Activated T-helper 1 cell treated with anti-CD3 and anti-CD28 coated beads, Interleukin-12 subunit alpha, Interleukin-12 subunit beta, Interleukin-2, Interleukin-4 antibody, amounts not matched to agents 30 ng/mL and 10 ng/mL and 1 ng/mL, durations not matched to agents 14 hours and 24 hours and 36 hours (primary cell): Measurements from ENCODE around the gene ENDOU. TPM values are rescaled to one million over a fixed set of nuclear protein-coding genes. Genes with fewer than 3 reads are reported as not detected.
A peak's percentile ranks its signal among the peaks of the same experiment; 100 is the strongest.

Source experiments
- DNase-seq: peaks from one replicate; pipeline ENCODE4 v3.0.0; 2021; ENCODE audit warnings: low spot score
- H3K27ac Mint-ChIP-seq: one replicate; pipeline ENCODE4 v1.8.0; 2021; ENCODE audit warnings: mild to moderate bottlenecking, mixed read lengths
- H3K27me3 Mint-ChIP-seq: one replicate; pipeline ENCODE4 v1.8.0; 2022; ENCODE audit warnings: mild to moderate bottlenecking, moderate library complexity, mixed read lengths; ENCODE audit not compliant: insufficient read depth
- H3K36me3 Mint-ChIP-seq: one replicate; pipeline ENCODE4 v1.8.0; 2021; ENCODE audit warnings: low read depth, mixed read lengths
- H3K4me1 Mint-ChIP-seq: one replicate; pipeline ENCODE4 v1.8.0; 2021; ENCODE audit warnings: low read depth, mixed read lengths
- H3K4me3 Mint-ChIP-seq: one replicate; pipeline ENCODE4 v1.8.0; 2021; ENCODE audit warnings: mild to moderate bottlenecking, moderate library complexity, mixed read lengths
- H3K9me3 Mint-ChIP-seq: one replicate; pipeline ENCODE4 v1.8.0; 2021; ENCODE audit warnings: mixed read lengths
- intact Hi-C: fragments of 100-400 bp; cut with micrococcal nuclease; formaldehyde crosslinking; loops from one replicate; pipeline ENCODE4 v1.15.1; 2024
- total RNA-seq: library from RNA; stranded (reverse); gene quantifications from 2 replicates; pipeline ENCODE4 v1.2.3, GENCODE V29; 2022

ENDOU gene, protein sequence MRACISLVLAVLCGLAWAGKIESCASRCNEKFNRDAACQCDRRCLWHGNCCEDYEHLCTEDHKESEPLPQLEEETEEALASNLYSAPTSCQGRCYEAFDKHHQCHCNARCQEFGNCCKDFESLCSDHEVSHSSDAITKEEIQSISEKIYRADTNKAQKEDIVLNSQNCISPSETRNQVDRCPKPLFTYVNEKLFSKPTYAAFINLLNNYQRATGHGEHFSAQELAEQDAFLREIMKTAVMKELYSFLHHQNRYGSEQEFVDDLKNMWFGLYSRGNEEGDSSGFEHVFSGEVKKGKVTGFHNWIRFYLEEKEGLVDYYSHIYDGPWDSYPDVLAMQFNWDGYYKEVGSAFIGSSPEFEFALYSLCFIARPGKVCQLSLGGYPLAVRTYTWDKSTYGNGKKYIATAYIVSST
- not detected in 2 replicates for total RNA-seq

DNA sequence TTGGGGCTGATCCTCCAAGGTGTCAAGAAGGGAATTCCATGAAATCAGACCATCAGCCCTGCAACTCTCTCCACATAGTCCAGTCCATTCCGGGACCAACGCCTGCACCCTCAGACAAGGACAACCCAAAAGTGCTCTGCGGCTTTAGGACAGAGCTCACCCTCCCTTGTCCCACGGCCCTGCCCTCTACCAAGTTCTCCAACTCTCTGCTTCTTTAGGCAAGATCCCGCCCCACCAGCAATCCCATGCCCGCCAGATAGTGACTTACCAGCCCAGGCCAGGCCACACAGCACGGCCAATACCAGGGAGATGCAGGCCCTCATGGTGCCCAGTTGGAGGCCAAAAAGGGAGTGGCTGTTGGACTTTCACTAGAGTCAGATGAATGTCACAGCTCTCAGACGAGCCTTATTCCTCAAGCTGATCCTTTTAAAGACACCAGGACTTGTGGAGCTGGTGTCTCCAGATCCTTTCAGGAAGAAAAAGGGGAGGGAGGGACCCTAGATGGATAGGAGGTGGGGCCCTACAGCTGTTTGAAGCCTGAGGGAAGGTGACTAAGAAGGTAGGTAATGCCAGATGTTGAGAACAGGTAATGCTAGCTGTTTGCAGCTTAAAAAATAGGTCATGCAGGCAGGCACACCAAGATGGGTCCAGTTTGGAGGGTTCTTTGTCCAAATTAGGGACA lies at the start of gene ENDOU:
Gene ENDOU, minus strand, starts transcription at position 400 of the 682 bp plus-strand sequence. Its CDS starts 77 bp downstream, at position 323.
- Mint-ChIP-seq H3K9me3 (no peaks in the 10 kb centered on the region), H3K4me1 (peaks cover 30% of the 10 kb centered on the region), H3K27me3 (peaks cover 1% of the 10 kb centered on the region), H3K4me3 (no peak within 1 kb of the TSS), H3K36me3 (no peaks in the 10 kb centered on the region), H3K27ac (no peak within 1 kb of the TSS)
- no peak for DNase-seq
- intact Hi-C loops, result no loop called here

DNA sequence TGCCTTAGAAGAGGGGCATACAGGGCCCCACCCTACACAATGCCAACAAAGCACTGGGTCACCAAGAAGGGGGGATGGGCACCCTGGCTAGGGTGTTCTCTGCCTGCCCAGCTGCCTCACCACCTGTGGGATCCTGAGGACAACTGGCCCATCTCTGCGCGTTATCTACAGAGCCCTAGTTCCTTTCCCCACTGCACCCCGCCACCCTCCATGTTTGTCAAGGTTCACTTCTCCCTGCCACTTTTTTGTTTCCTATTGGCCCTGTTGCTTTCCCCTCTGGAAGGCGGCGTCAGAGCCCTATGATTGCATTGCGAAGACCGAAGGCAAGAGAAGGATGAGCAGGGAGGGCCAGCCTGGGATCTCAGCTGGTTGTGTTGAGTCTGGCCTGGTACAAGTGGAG lies 49.4 kb upstream of the ENDOU start:
- no peak for DNase-seq
- no peaks in the 10 kb centered on the region for H3K9me3 Mint-ChIP-seq
- H3K36me3 Mint-ChIP-seq, result peaks cover 5% of the 10 kb centered on the region
- H3K27ac Mint-ChIP-seq, result no peak overlapping the region
- intact Hi-C loops, result no loop called here
- peaks cover 59% of the 10 kb centered on the region for H3K4me1 Mint-ChIP-seq
- peak overlapping the region; percentile 90 for H3K4me3 Mint-ChIP-seq
- H3K27me3 Mint-ChIP-seq, result peaks cover 7% of the 10 kb centered on the region

DNA sequence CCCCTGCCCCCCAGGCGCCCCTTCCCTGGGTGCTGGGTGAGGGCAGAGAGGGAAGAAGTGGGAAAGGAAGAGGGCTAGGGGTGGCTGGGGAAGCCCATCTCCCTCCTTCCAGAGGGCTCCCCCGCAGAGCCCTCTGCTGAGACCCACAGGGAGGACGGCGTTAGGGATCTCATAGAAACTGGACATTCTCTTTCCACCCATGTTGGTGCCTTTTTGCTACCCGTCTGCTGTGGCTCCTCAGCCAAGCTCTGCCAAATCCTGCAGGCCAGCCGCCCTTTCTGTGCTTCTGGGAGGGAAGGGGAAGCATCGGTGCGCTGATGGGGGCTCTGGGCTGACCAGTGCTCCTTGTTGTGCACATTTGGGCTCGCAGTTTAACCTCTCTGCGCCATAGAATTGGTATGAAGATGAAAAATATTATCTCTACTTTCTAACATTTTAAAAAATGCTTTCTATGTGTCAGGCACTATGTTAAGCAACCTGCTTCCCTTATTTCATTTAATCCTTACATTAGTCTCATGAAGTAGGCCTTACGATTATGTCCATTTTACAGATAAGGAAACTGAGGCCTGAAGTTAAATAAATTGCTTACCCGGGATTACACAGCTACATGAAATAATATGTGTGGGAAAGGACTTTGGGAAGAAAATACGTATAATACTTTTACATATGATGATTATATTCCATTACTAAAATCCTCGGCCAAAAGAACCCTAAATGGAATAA lies 48.7 kb upstream of the ENDOU start:
- Mint-ChIP-seq H3K27ac (peak overlapping the region; percentile 72), H3K4me1 (peaks cover 53% of the 10 kb centered on the region), H3K27me3 (peaks cover 7% of the 10 kb centered on the region), H3K4me3 (peak overlapping the region; percentile 90), H3K36me3 (peaks cover 1% of the 10 kb centered on the region), H3K9me3 (no peaks in the 10 kb centered on the region)
- intact Hi-C loops, result loop anchor here (1.0 to 2.0 kb wide), 2 partner anchors 15 to 34 kb away; partner anchors contain the start of gene RAPGEF3
- no peak for DNase-seq

DNA sequence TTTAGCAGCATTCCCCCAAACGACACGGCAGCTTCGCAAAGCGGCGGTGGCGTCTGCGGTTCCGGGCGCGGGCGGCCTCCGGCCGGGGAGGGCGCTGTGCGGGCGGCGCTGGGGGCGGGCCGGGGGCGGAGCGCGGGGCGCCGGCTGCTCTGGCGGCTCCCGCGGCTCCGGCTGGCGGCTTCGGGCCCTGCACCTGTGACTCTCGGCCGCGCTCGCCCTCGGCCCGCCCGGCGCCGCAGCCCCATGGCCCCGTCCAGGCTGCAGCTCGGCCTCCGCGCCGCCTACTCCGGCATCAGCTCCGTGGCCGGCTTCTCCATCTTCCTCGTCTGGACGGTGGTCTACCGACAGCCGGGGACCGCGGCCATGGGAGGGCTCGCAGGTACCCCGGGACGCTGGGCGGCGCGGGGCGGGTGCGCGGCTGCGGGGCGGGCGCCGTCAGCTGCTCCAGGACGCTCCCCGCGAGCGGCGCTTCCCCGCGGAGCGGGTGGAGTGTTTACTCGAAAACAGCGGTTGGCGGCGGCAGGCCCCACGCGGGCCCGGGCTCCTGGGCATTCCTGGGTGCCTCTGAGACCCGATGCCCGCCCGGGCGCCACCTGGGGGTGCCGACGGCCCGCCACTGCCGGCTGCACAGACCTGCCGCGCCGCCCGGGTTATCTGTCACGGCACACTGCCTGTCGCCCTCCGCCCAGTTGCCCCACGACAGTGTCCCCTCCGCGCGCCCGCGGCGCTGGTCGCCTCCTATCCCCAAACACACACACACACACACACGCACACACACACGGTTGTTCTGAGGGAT lies 48.0 kb upstream of the ENDOU start, which contains the start of gene SLC48A1:
Gene SLC48A1, plus strand, starts transcription at position 177 of the 796 bp plus-strand sequence. Its CDS starts 67 bp downstream, at position 244.
- no peaks in the 10 kb centered on the region for H3K36me3 Mint-ChIP-seq
- H3K4me1 Mint-ChIP-seq, result peaks cover 45% of the 10 kb centered on the region
- peak within 1 kb of the TSS; percentile 90 for H3K4me3 Mint-ChIP-seq
- peak; percentile 73 for DNase-seq
- peak within 1 kb of the TSS; percentile 85 for H3K27ac Mint-ChIP-seq
- H3K9me3 Mint-ChIP-seq, result no peaks in the 10 kb centered on the region
- H3K27me3 Mint-ChIP-seq, result peaks cover 7% of the 10 kb centered on the region
- intact Hi-C loops, result loop anchor here (1.0 to 2.0 kb wide), 2 partner anchors 14 to 35 kb away; partner anchors contain the start of gene RAPGEF3

DNA sequence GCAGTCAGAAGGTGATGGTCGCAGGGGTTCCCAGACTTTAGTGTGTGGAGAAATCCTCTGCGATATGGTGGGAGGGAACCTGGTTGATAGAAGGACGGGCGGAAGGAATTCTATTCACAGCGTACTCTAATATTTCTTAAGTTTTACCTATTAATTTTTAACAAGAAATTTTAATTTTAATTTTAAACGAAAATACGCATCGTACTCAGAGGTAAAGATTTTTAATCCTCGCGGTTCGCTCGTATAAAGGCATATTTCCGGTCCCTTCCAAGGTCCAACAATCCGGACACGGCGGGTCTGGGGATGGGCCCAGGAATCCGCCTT lies 47.4 kb upstream of the ENDOU start:
- Mint-ChIP-seq H3K27ac (peak overlapping the region; percentile 85), H3K36me3 (no peaks in the 10 kb centered on the region)
- intact Hi-C loops, result loop anchor here (1.0 to 2.0 kb wide), 2 partner anchors 14 to 36 kb away; partner anchors contain the start of gene RAPGEF3

DNA sequence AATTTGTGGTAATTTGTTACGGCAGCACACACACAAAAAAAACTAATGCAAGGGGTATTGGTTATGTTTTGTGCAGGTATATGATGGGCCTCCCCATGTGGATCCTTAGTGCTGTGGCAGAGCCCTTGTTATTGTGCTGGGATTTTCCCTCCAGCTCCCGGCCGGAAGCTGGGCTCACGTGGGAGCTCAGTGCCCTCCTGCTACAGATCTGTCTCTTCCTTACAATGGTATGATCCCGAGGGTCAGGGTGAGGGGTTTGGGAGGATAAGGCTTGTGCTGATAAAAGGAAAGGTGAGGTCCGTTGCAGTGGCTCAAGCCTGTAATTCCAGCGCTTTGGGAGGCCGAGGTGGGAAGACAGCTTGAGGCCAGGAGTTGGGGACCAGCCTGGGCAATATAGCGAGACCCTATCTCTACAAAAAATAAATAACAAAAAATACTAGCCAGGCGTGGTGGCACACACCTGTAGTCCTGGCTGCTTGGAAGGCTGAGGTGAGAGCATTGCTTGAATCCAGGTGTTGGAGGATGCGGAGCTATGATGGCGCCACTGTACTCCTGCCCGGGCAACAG lies 46.9 kb upstream of the ENDOU start:
- peaks cover 7% of the 10 kb centered on the region for H3K27me3 Mint-ChIP-seq
- intact Hi-C loops, result loop anchor here (2.0 kb wide), 1 partner anchor 13 kb away; the partner anchor contains the start of gene RAPGEF3
- no peak for DNase-seq
- H3K9me3 Mint-ChIP-seq, result no peaks in the 10 kb centered on the region
- peaks cover 35% of the 10 kb centered on the region for H3K4me1 Mint-ChIP-seq
- H3K27ac Mint-ChIP-seq, result peak overlapping the region; percentile 85
- peak overlapping the region; percentile 86 for H3K4me3 Mint-ChIP-seq
- H3K36me3 Mint-ChIP-seq, result no peaks in the 10 kb centered on the region

More for the DNA sequence above, 47.4 kb upstream of the ENDOU start:
- Mint-ChIP-seq H3K4me3 (peak overlapping the region; percentile 86), H3K27me3 (peaks cover 7% of the 10 kb centered on the region), H3K4me1 (peaks cover 40% of the 10 kb centered on the region), H3K9me3 (no peaks in the 10 kb centered on the region)
- no peak for DNase-seq

DNA sequence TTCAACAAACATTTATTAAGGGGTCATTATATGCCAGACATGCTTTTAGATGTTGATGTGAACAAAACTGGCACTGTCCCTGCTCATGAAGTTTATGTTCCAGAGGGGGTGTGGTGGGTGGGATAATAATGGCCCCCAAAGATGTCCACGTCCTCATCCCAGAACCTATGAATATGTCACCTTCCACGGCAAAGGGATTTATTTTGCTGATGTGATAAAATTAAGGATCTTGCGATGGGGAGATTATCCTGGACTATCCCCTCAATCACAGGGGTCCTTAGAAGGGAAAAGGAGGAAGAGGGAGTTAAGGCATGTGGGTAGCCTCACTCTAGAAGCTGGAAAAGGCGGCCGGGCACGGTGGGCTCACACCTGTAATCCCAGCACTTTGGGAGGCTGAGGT lies 46.0 kb upstream of the ENDOU start:
- intact Hi-C loops, result no loop called here
- Mint-ChIP-seq H3K9me3 (no peaks in the 10 kb centered on the region), H3K36me3 (no peaks in the 10 kb centered on the region), H3K4me3 (no peak overlapping the region), H3K27ac (no peak overlapping the region), H3K27me3 (peaks cover 7% of the 10 kb centered on the region), H3K4me1 (peaks cover 27% of the 10 kb centered on the region)
- no peak for DNase-seq

DNA sequence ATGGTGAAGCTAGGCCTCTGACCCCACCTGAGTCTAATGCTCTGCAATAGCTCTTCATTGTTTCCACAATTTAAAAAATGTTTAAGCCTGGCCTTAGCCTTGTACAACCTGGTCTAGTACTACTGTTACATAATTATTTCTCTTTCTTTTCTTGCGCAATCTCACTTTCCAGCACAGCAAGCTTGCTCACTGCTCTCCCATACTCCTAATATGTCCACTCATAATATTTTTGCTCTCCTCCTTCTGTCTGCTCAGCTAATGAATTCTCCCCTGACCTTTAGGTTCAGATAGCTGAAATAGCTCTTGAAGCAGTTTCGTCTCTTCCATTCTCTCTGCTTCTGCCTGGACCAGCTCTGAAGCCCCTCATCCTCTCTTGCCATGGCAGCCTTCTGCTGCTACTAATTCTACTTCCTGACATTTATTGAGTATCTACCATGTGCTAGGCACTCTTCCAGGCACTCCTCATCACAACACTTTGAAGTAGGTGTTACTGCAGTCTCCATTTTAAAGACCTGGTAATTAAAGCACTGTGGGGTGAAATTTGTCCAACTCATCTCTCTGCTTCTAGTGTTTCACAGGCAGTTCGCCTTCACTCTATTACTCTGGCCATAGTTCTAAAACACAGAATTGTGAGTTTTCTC lies 44.9 kb upstream of the ENDOU start:
- intact Hi-C loops, result no loop called here
- no peak for DNase-seq
- no peak overlapping the region for H3K4me3 Mint-ChIP-seq
- no peaks in the 10 kb centered on the region for H3K9me3 Mint-ChIP-seq
- H3K27ac Mint-ChIP-seq, result no peak overlapping the region
- H3K36me3 Mint-ChIP-seq, result no peaks in the 10 kb centered on the region
- peaks cover 16% of the 10 kb centered on the region for H3K4me1 Mint-ChIP-seq
- peaks cover 7% of the 10 kb centered on the region for H3K27me3 Mint-ChIP-seq

DNA sequence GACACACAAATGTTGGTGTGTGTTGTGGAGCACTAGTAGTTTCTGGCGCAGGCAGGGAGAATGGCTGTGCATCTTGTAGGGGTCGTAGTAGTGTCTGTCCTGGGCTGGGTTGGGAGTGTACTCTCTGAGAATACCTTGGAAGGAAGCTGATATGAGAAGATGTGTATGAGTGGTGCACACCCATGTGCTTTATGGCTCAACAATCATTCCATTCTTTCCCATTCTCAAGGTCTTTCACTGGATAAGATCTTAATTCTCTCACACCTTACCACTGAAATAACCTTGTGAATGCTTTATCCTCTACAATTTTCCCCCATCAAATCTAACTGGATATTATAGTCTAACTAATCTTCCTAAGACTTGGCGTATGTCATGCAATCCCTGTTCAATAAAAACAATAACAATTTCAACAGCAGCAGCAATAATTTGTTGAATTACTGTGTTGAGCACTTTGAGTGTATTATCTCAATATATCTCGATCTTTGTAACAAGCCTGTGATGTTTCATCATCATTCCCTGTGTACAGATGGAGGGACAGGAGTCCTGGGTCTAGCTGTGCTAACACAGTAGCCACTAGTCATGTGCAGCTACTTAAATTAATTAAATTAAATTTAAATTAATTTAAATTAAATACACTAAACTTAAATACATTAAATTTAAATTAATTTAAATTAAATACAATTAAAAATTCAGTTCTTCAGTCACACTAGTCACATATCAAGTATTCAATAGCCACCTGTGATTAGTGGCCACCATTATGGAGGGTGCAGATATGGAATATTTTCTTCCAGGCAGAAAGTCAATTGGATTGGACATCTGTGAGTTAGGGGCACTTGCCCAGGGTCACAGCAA lies 44.2 kb upstream of the ENDOU start:
- Mint-ChIP-seq H3K36me3 (no peaks in the 10 kb centered on the region), H3K27ac (no peak overlapping the region), H3K4me3 (no peak overlapping the region), H3K4me1 (peaks cover 9% of the 10 kb centered on the region), H3K9me3 (no peaks in the 10 kb centered on the region), H3K27me3 (peaks cover 7% of the 10 kb centered on the region)
- no peak for DNase-seq
- intact Hi-C loops, result no loop called here

DNA sequence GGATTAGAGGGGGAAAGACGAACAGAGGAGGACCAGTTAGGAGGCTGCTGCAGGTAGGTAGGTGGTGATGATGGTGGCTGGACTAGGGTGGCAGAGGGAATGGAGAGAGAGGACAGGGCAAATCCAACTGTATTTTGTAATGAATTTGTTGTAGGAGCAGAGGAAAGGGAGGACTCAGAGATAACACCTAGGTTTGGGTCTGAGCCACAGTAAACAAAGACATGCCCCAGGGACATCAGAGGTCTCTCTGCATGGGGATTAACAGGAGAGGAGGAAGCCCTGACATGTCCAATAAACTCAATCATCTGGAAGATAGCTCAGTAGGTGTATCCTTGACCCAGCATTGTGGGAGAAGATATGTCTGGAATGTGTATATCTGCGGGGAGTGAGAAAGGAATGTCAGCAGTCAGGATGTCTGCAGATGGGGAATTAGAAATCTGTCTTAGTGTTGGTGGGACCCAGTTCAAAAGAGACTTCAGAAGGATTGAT lies 43.1 kb upstream of the ENDOU start:
- DNase-seq, result no peak
- no peaks in the 10 kb centered on the region for H3K9me3 Mint-ChIP-seq
- no peaks in the 10 kb centered on the region for H3K36me3 Mint-ChIP-seq
- H3K4me1 Mint-ChIP-seq, result no peaks in the 10 kb centered on the region
- peaks cover 7% of the 10 kb centered on the region for H3K27me3 Mint-ChIP-seq
- intact Hi-C loops, result no loop called here
- no peak overlapping the region for H3K27ac Mint-ChIP-seq
- no peak overlapping the region for H3K4me3 Mint-ChIP-seq
